Epithelial cell of umbilical artery (primary cell): ENCODE results near the gene SPINDOC. TPM values are rescaled to one million over a fixed set of nuclear protein-coding genes. Genes with fewer than 3 reads are reported as not detected.

ENCODE experiments used
- total RNA-seq: library from RNA; depleted of rRNA; stranded (reverse); fragments of >200 nt; gene quantifications from 2 replicates; pipeline ENCODE4 v1.2.3, GENCODE V29; 2014

SPINDOC gene
- 15.6 and 17.2 TPM in 2 replicates for total RNA-seq

GRCh38 chr11:63813035-63813562, at the start of gene SPINDOC:
Gene SPINDOC (plus strand): TSS chr11:63813456. CDS start chr11:63813687, 231 bp downstream.

GRCh38 chr11:63768237-63769041, 44.8 kb upstream of the SPINDOC start, which contains the start of gene ZFTA:
Gene ZFTA (minus strand): TSS chr11:63768775. CDS start chr11:63768622, 153 bp downstream.

GRCh38 chr11:63838678-63839507, 25.6 kb downstream of the SPINDOC start, which contains the start of gene MARK2:
Gene MARK2 (plus strand): TSS chr11:63839110. CDS start chr11:63839507, 397 bp downstream.

Other genes with a start within 250 kb of the SPINDOC start
- gene PLAAT3, start 199.0 kb upstream of the SPINDOC start, total RNA-seq = 28.3 and 55.5 TPM in 2 replicates
- 70.2 and 76.7 TPM in 2 replicates for gene ATL3, start 142.1 kb upstream of the SPINDOC start, total RNA-seq
- gene RTN3, start 132.0 kb upstream of the SPINDOC start, total RNA-seq = 37.4 and 41.9 TPM in 2 replicates
- gene ZFTA, start 44.7 kb upstream of the SPINDOC start, total RNA-seq = 12.3 and 20.4 TPM in 2 replicates
- 8.4 and 9.0 TPM in 2 replicates for gene MARK2, start 25.7 kb downstream of the SPINDOC start, total RNA-seq
- gene RCOR2, start 103.7 kb downstream of the SPINDOC start, total RNA-seq = 0.46 and 0.65 TPM in 2 replicates
- 10.1 and 10.9 TPM in 2 replicates for gene NAA40, start 125.5 kb downstream of the SPINDOC start, total RNA-seq
- gene COX8A, start 161.2 kb downstream of the SPINDOC start, total RNA-seq = 209 and 390 TPM in 2 replicates
- gene OTUB1, start 173.0 kb downstream of the SPINDOC start, total RNA-seq = 59.4 and 72.8 TPM in 2 replicates
- not detected in 2 replicates for gene FLRT1, start 222.5 kb downstream of the SPINDOC start, total RNA-seq